SW480 (cell line): Measurements from ENCODE around the gene ZNF3.

Experiments used
- DNase-seq: peaks from one replicate; pipeline ENCODE4 v3.0.0-alpha.2; 2016; ENCODE audit warnings: low spot score

ZNF3 gene

GRCh38 chr7:100088621-100089457 lies 7.3 kb upstream of the ZNF3 start, which contains the start of gene COPS6:
COPS6 (plus strand) TSS chr7:100088969; CDS start chr7:100088991, 22 bp downstream.
- peak; percentile 84 for DNase-seq

DNA sequence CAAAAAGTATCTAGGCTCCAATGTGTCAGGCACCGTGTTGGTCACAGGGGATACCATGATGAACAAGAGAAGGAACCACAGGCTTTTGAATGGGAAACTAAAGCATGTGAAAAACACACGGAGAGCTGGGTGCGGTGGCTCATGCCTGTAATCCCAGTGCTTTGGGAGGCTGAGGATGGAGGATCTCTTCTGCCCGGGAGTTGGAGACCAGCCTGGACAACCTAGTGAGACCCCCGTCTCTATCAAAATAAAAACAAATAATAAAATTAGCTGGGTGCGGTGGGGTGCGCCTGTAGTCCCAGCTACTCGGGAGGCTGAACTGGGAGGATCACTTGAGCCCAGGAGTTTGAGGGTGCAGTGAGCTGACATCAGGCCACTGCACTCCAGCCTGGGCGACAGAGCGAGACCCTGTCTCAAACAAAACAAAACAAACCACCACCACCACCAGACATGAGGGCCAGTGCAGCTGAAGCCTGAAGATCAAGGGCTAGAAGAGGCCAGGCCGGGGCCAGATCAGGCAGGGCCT lies 6.6 kb upstream of the ZNF3 start:
- no peak for DNase-seq

DNA sequence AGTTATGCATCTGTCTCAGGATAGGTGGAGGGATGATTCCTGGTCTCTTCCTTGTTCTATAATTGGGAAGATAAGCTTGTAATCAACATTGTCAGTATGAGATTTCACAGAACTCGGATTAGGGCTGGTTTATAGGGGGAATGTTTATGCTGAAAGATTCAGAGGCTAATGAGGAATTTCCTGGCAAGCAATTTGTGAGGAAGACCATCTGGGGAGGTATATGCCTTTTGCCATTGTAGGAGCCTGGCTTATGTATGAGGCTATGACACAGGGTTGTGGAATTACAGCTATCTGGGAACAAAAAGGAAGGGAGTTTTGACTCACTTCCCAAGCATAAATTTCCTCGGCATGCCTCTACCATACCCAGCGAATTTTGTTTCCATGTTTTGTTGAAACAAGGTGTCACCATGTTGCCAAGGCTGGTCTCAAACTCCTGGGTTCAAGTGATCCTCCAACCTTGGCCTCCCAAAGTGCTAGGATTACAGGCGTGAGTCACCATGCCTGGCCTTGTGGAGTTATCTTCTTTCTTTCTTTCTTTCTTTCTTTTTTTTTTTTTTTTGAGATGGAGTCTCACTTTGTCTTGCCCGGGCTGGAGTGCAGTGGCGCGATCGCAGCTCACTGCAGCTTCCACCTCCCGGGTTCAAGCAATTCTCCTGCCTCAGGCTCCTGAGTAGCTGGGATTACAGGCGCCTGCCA lies 5.7 kb upstream of the ZNF3 start:
- peak; percentile 71 for DNase-seq

GRCh38 chr7:100085515-100085914 lies 4.0 kb upstream of the ZNF3 start:
- DNase-seq, result no peak

DNA sequence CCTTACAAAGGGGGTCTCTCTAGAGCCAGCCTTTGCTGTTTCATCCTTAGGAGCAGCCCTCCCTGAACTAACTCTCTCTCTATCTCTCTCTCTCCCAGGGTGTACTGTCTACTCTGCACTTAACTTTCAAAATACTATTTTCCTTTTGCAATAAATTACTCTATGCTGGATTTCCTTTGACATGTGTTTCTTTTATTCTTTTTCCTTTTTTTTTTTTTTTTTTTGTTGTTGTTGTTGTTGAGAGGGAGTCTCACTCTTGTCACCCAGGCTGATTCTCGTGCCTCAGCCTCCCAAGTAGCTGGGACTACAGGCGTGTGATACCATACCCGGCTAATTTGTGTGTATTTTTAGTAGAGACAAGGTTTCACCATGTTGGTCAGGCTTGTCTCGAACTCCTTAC lies 1.5 kb upstream of the ZNF3 start:
- no peak for DNase-seq

- no peak for DNase-seq
Measured at GRCh38 chr7:100080907-100081534, 502 bp downstream of the ZNF3 start.

DNA sequence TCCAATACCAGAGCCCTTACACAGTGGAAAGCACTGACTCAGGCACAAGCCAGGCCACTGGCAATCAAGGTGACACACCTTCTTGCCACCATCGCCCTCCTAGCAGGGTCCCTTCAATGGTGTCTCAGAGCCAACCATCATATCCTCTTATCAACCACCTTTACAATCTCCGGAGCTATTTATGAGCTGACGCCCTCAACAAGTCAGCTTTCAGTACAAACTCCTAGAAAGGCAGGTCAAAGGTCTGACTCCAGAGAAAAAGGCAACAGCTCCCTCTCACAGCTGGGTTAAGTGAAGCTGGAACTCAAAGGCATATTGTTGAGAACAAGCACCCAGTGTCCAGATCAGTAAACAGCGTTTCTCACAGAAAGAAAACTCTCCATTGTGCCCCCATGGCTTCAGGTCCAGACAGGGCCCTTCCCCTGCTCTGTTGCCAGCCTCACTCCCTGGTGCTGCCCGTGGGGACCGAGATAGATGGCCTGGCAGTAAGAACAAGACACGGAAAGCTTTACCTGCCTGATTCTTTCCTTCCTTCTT lies 2.4 kb downstream of the ZNF3 start:
- no peak for DNase-seq

GRCh38 chr7:100077205-100077604 lies 4.3 kb downstream of the ZNF3 start:
- no peak for DNase-seq

GRCh38 chr7:100075418-100075817 lies 6.1 kb downstream of the ZNF3 start:
- no peak for DNase-seq

DNA sequence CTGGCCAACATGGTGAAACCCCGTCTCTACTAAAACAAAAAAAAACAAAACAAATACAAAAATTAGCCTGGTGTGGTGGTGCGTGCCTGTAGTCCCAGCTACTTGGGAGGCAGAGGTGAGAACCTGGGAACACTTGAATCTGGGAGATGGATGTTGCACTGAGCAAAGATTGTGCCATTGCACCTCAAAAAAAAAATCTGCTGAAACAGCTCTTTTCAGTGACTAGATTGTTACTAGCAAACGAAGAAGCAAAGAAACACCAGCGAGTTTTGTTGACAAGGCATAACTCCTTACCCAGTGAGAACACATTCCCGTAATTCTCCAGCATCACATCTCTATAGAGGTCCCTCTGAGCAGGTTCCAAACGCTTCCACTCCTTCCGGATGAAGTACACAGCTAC lies 6.7 kb downstream of the ZNF3 start:
- no peak for DNase-seq

GRCh38 chr7:100072462-100072861 lies 9.1 kb downstream of the ZNF3 start:
- DNase-seq, result no peak

DNA sequence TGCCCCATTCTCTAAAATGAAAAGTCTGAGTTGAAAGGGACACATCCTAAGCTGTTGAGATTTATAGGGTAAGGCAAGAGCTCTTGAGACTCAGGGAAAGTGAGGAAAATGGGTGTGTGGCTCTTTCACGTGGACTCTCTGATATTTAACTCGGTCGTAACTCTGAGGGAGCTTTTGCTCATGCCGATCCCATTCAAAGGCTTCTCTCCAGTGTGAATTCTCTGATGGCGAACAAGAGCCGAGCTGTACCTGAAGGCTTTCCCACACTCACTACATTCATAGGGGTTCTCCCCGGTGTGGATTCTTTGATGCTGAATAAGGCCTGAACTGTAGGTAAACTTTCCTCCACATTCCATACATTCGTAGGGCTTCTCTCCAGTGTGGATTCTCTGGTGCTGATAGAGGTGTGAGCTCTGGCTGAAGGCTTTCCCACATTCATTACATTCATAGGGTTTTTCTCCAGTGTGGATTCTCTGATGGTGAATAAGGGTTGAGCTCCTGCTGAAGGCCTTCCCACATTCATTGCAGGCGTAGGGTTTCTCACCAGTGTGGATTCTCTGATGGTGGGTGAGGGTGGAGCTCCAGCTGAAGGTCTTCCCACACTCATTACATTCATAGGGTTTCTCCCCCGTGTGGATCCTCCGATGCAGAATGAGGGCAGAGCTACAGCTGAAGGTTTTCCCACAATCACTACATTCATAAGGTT lies 10.4 kb downstream of the ZNF3 start:
- no peak for DNase-seq

- no peak for DNase-seq
Measured at GRCh38 chr7:100069991-100070390, 11.5 kb downstream of the ZNF3 start.

DNA sequence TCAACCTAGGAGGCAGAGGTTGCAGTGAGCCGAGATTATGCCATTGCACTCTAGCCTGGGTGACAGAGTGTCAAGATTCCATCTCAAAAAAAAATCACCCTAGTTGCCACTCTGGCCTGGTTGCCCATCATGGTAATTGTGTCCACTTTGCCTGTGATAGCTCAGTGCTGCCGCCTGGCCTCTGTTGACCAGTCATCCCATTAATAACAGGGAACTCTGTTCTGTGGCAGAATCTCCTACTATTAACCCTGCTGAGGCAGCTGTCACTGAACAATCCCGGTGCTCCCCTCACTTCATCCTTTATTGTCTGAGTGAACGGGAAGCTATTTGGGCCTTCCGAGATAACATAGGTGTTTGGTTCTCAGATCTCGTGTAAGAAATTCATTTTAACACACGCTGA lies 14.6 kb downstream of the ZNF3 start:
- DNase-seq, result no peak

- peak; percentile 28 for DNase-seq
Measured at GRCh38 chr7:100065452-100066186, 15.9 kb downstream of the ZNF3 start.

GRCh38 chr7:100064162-100064561 lies 17.4 kb downstream of the ZNF3 start:
- no peak for DNase-seq

GRCh38 chr7:100063376-100063775 lies 18.1 kb downstream of the ZNF3 start:
- DNase-seq, result no peak

DNA sequence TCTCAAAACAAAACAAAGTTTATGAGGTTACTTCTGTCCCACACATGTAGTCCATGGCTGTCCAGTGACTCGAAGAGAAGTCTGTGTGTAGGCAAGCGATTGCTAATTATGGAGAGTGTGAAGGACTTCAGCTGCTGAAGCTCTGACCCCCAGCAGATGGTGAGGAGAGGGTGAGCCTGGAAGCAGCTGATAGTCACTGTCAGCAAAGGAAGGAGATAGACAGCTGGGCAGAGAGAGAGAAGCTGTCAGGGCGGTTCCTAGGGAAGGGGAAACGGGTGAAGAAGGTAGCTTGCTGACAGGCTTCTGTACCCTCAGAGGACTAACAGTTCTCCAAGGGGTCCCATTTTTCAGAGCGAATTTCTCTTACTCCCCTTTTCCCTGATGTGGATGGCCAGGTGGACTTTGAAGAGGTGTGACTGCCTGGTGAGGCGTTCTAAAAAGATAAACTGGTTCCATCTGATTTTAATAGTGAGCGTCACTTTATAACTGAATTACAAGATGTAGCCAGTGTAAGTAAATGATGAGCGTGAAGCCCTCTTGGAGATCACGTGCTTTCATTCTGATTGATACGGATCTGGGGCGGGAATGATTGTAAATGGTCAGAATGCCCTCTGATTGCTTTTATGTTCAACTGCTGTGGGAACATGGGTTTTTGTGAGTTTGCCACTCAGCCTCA lies 19.9 kb downstream of the ZNF3 start:
- DNase-seq, result no peak

DNA sequence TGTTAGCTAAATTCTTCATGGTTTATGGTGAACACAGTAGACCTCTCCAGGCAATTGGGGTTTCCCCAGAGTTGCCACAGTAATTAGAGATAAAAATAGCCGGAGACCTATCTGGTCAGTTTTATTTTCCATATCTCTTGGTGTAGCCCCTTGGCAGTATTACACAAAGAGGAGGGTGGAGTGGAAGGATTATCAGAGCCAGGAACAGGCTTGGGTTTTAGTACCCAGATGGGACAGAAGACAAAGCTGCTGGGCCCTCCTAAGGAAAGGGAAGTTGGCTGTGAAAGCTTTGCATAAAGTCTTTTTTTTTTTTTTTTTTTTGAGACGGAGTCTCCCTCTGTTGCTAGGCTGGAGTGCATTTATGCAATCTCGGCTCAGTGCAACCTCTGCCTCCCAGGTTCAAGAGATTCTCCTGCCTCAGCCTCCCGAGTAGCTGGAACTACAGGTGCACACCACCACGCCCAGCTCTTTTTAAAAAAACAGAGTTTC lies 22.2 kb downstream of the ZNF3 start:
- no peak for DNase-seq

- DNase-seq, result no peak
Measured at GRCh38 chr7:100057006-100057405, 24.5 kb downstream of the ZNF3 start.
